Measurements from ENCODE around the gene TOP1.

GRCh38 chr20:41142245-41142644 lies 113.6 kb downstream of the TOP1 start:
- TF ChIP-seq ZNF274 (IDR thresholded peaks at IDR 0.05; ENCODE audit: low read depth, low read length), result no peak
- TF ChIP-seq YY1 (IDR thresholded peaks at IDR 0.05; ENCODE audit: insufficient read depth, insufficient read length), result no peak
